GM20431 (cell line): ENCODE results near the gene RSBN1L.

Experiments
- in situ Hi-C: fragments of 300-500 bp; cut with MseI, MboI; formaldehyde crosslinking; loops from one replicate; pipeline ENCODE4 v1.15.0; 2020; ENCODE audit warnings: low sequenced_read_pairs; ENCODE audit not compliant: unreplicated experiment

RSBN1L gene

GRCh38 chr7:77696057-77696642, at the start of gene RSBN1L:
TSS of gene RSBN1L (plus strand) at chr7:77696459. CDS start at chr7:77696470, 11 bp downstream.
- in situ Hi-C loops, result no loop called here

DNA sequence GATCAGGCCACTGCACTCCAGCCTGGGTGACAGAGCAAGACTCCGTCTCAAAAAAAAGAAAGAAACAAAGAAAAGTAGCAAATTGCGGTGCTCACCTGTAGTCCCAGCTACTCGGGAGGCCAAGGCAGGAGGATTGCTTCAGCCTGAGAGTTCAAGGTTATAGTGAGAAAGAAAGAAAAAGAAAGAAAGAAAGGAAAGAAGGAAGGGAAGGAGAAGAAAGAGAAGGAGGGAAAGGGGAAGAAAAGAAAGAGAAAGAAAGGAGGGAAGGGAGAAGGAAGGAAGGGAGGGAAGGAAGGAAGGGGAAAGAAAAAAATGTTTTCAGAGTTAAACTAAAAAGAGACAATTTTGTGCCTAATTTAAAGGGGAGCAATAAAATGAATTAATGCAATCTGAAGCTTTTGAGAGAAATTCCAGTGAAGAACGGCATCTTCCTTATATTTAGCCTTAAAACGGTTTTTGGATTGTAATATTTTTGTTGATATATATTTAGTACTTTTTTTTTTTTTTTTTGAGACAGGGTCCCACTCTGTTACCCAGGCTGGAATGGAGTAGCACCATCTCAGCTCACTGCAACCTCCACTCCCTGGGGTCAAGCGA, 47.4 kb upstream of the RSBN1L start:
- in situ Hi-C loops, result no loop called here

GRCh38 chr7:77649716-77650349, 46.4 kb upstream of the RSBN1L start:
- in situ Hi-C loops, result loop anchor here (10.0 to 25.0 kb wide), 3 partner anchors 95 to 362 kb away; no protein-coding TSS in a partner anchor

- in situ Hi-C loops, result loop anchor here (10.0 to 25.0 kb wide), 3 partner anchors 93 to 361 kb away; no protein-coding TSS in a partner anchor
Measured at GRCh38 chr7:77651575-77652162, 44.6 kb upstream of the RSBN1L start.

- in situ Hi-C loops, result loop anchor here (10.0 to 25.0 kb wide), 3 partner anchors 92 to 359 kb away; no protein-coding TSS in a partner anchor
Measured at GRCh38 chr7:77652826-77653225, 43.4 kb upstream of the RSBN1L start.

- in situ Hi-C loops, result loop anchor here (10.0 to 25.0 kb wide), 3 partner anchors 91 to 359 kb away; no protein-coding TSS in a partner anchor
Measured at GRCh38 chr7:77653572-77653971, 42.7 kb upstream of the RSBN1L start.

DNA sequence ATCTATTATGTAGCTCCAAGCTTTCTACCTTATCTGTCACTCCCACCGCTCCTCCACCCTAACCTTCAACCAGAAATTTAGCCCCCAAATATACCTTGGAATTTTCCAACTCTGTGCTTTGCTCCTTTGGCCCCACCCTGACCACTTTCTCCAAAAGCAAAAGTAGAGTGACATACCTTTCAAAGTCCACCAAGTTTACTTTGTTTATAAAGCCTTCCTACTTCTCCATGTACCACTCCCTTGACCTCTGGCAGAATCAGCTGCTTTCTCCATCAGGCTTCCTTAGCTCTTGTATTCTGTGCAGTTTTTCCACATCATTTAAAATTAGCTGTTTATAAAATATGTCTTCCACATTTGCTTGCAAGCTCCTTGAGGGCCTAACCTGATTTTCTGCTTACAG, 40.9 kb upstream of the RSBN1L start:
- in situ Hi-C loops, result loop anchor here (10.0 to 25.0 kb wide), 3 partner anchors 89 to 357 kb away; no protein-coding TSS in a partner anchor

DNA sequence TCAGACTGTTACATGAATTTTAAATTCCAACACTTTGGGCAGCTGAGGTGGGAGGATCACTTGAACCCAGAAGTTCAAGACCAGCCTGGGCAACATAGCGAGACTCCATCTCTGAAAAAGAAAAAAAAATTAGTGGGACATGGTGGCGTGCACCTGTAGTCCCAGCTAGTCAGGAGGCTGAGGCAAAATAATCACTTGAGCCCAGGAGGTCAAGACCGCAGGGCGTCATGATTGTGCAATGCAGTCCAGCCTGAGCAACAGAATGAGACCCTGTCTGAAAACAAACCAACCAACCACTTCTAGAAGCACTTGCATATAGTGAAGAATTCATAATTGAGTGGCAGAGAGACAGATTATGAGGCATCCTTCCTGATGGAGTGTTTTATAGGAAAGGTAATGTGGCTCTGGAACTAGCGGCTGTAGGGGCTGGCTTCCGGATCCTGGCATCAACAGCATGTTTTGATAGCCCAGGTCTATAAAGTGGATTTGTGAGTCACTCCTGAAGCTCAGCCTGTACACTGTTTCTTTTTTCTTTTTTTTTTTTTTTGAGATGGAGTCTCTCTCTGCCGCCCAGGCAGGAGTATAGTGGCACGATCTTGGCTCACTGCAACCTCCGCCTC, 40.3 kb upstream of the RSBN1L start:
- in situ Hi-C loops, result loop anchor here (10.0 to 25.0 kb wide), 3 partner anchors 89 to 356 kb away; no protein-coding TSS in a partner anchor

- in situ Hi-C loops, result loop anchor here (10.0 to 25.0 kb wide), 3 partner anchors 87 to 355 kb away; no protein-coding TSS in a partner anchor
Measured at GRCh38 chr7:77657427-77658224, 38.6 kb upstream of the RSBN1L start.

DNA sequence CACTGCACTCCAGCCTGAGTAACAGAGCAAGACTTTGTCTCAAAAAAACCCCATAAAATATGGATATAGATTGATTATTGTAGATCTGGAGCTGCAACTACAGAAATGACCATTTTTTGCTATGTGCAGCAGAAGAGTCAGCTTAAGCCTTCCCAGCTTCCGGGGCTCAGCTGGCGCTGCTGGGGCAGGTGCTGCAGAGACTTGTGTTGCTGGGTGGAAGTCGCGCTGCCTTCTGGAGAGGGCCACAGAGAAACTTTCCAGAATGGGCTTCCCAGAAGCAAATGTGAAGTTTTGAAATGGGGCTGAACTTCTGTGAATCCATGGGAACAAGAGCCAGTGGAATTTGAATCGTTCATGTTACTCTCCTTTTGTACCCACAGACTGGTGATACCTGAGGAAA, 37.3 kb upstream of the RSBN1L start:
- in situ Hi-C loops, result loop anchor here (10.0 to 25.0 kb wide), 3 partner anchors 86 to 353 kb away; no protein-coding TSS in a partner anchor

GRCh38 chr7:77661816-77662215, 34.4 kb upstream of the RSBN1L start:
- in situ Hi-C loops, result loop anchor here (10.0 to 25.0 kb wide), 3 partner anchors 103 to 350 kb away; no protein-coding TSS in a partner anchor

GRCh38 chr7:77662869-77663268, 33.4 kb upstream of the RSBN1L start:
- in situ Hi-C loops, result loop anchor here (10.0 to 25.0 kb wide), 3 partner anchors 102 to 349 kb away; no protein-coding TSS in a partner anchor

GRCh38 chr7:77664715-77665114, 31.5 kb upstream of the RSBN1L start:
- in situ Hi-C loops, result loop anchor here (10.0 to 25.0 kb wide), 3 partner anchors 100 to 348 kb away; no protein-coding TSS in a partner anchor

DNA sequence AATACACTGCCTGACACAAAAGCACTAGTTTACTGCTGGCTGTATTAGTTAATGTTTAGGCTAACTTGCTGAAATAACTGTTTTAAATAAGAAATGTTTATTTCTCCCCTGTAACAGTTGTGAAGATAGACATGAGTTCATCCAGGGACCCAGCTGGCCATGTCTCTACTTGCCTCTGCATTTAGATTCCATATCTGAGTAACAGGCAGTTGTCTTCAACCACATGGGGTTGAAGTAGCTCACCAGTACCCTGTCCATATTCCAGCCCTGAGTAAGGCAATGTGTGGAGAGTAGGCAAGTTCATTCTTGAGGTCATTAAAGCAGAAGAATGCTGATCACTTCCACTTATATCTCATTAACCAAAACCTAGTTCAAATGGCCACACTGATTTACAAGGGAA, 31.1 kb upstream of the RSBN1L start:
- in situ Hi-C loops, result loop anchor here (10.0 to 25.0 kb wide), 3 partner anchors 100 to 347 kb away; no protein-coding TSS in a partner anchor

DNA sequence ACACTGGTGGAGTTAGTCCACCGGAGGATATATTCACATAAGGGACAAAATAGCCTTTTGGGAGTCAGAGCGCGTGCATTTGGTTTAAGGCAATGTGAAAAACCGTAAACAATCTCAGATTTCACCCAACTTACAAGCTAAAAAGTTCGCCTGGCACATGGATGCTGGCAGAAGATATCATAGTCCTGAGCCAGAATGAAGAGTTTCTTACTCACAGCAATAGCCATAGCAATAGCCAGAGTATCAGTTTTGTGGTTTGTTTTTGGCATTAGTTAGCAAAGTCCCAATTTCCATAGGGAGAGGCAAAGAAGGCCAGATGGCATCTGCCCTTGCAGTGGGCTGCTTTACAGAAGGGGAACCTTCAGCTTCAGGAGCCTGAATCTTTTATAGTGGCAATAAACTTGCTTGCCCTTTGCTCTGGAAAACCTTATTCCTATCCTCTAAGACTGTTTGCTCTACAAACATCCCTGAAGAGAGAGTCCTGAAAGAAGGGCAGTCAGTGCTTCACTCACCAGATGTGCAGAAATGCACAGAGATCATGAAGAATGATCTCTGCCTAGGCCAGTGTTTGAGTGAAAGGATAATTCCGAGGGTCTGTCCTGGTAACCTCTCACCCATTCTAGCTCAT, 28.7 kb upstream of the RSBN1L start:
- in situ Hi-C loops, result loop anchor here (10.0 to 25.0 kb wide), 3 partner anchors 97 to 345 kb away; no protein-coding TSS in a partner anchor

DNA sequence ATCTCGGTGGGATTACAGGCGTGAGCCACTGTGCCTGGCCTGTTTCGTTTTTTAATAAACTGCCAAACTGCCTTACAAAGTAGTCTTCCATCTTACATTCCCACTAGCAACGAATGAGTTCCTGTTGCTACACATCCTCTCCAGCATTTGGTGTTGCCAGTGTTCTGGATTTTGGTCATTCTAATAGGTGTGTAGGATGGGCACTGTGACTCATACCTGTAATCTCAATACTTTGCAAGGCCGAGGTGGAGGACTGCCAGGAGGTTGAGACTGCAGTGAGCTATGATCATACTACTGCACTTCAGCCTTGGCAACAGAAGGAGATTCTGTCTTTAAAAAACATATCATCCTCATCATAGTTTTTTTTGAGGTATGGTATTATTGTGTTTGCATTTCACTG, 21.4 kb upstream of the RSBN1L start:
- in situ Hi-C loops, result loop anchor here (25.0 kb wide), 2 partner anchors 262 to 337 kb away; no protein-coding TSS in a partner anchor

- in situ Hi-C loops, result no loop called here
Measured at GRCh38 chr7:77679608-77680007, 16.7 kb upstream of the RSBN1L start.

GRCh38 chr7:77680266-77680665, 16.0 kb upstream of the RSBN1L start:
- in situ Hi-C loops, result no loop called here
